Measurements from ENCODE around the gene HOMEZ.
"Not testable (repeated sequence)": the region's sequence is repeated elsewhere in the genome, so short reads cannot be mapped to it uniquely, and the experiment has no call there.

Gene HOMEZ

DNA sequence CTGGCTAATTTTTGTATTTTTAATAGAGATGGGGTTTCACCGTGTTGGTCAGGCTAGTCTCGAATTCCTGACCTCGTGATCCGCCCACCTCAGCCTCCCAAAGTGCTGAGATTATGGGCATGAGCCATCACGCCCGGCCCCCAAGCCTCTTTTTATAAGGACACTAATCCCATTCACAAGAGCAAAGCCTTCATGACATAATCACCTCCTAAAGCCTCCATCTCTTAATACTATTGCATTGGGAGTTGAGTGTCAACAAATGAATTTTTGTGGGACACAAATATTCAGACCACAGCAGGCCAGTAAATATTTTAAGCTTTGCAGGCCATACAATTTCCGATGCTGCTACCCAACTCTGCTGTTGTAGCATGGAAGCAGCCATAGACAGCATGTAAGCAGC lies 37.3 kb downstream of the HOMEZ start:
- TF ChIP-seq, protein P1, sequence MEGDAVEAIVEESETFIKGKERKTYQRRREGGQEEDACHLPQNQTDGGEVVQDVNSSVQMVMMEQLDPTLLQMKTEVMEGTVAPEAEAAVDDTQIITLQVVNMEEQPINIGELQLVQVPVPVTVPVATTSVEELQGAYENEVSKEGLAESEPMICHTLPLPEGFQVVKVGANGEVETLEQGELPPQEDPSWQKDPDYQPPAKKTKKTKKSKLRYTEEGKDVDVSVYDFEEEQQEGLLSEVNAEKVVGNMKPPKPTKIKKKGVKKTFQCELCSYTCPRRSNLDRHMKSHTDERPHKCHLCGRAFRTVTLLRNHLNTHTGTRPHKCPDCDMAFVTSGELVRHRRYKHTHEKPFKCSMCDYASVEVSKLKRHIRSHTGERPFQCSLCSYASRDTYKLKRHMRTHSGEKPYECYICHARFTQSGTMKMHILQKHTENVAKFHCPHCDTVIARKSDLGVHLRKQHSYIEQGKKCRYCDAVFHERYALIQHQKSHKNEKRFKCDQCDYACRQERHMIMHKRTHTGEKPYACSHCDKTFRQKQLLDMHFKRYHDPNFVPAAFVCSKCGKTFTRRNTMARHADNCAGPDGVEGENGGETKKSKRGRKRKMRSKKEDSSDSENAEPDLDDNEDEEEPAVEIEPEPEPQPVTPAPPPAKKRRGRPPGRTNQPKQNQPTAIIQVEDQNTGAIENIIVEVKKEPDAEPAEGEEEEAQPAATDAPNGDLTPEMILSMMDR (IDR thresholded peaks at IDR 0.05; ENCODE audit: low read depth, low read length, missing control alignments) = no peak
- no peak overlapping the region for H3K4me3 ChIP-seq (replicated peaks; ENCODE audit: low read depth, low read length)
- no peak for DNase-seq (ENCODE audit: extremely low read depth, low read depth)

DNA sequence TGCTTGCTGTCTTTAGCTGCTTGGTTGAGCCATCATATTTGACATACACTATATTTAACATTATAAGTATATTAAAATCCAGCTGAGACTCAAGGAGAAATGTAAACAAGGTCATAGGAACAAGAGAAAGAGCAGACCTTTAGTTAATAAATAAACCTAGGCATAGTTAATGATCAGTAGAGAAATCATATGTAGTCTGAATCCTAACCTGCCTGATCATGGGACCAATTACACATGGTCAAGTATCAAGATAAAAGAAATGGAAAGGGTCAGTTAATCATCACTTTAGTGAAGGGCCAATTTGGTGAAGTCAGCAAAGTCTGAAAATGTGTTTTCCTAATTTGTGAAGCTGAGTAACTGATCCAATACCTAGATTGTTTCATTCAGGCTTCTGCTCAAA lies 40.6 kb downstream of the HOMEZ start:
- DNase-seq (ENCODE audit: extremely low read depth, low read depth) = no peak
- no peak overlapping the region for H3K4me3 ChIP-seq (replicated peaks; ENCODE audit: low read depth, low read length)
- TF ChIP-seq, protein P1 (IDR thresholded peaks at IDR 0.05; ENCODE audit: low read depth, low read length, missing control alignments) = no peak

DNA sequence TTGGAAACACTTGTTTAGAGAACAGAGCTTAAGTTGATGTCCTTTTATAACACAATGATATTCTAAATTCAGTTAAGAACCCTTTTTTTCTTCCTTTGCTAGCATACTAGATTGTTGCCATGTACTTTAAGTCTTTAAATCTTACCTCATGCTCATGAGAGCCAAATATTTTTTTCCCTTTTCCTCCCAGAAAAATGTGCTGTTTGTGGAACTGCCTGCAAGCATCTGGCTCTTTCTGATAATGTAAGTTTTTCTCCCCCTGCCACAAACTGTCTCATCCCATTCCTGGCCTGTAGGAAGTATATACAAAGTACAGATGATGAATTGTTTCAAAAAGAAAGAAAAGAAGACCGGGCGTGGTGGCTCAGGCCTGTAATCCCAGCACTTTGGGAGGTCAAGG lies 42.9 kb downstream of the HOMEZ start:
- TF ChIP-seq, protein P1 (IDR thresholded peaks at IDR 0.05; ENCODE audit: low read depth, low read length, missing control alignments) = no peak
- H3K4me3 ChIP-seq (replicated peaks; ENCODE audit: low read depth, low read length) = no peak overlapping the region
- no peak for DNase-seq (ENCODE audit: extremely low read depth, low read depth)

DNA sequence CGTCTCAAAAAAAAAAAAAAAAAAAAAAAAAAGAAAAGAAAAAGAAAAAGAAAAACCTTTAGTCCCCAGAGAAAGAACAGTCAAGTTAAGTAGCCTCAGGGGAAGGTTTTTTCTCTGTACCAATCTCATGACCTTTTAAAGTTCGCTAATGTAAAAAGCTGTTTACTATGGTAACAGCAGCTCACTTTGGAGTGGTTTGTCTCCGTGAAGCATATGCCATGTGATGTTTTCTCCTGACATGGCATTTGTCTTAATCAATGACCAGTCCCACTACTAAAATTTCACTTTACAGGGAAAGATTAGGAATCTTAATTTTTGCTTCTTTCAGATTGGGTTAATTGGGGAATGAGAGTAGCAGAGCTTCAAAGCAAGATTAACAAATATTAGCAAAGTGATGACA lies 43.9 kb downstream of the HOMEZ start:
- TF ChIP-seq, protein P1 (IDR thresholded peaks at IDR 0.05; ENCODE audit: low read depth, low read length, missing control alignments) = no peak
- no peak for DNase-seq (ENCODE audit: extremely low read depth, low read depth)
- H3K4me3 ChIP-seq (replicated peaks; ENCODE audit: low read depth, low read length) = no peak overlapping the region

- DNase-seq (ENCODE audit: extremely low read depth, low read depth); H3K4me3 ChIP-seq (replicated peaks; ENCODE audit: low read depth, low read length): not testable (repeated sequence)
Measured at GRCh38 chr14:23241061-23241715, 44.7 kb downstream of the HOMEZ start.

GRCh38 chr14:23240661-23241060 lies 45.3 kb downstream of the HOMEZ start:
- DNase-seq (ENCODE audit: extremely low read depth, low read depth) = no peak
- TF ChIP-seq, protein P1 (IDR thresholded peaks at IDR 0.05; ENCODE audit: low read depth, low read length, missing control alignments) = no peak
- H3K4me3 ChIP-seq (replicated peaks; ENCODE audit: low read depth, low read length) = no peak overlapping the region

- DNase-seq (ENCODE audit: extremely low read depth, low read depth) = peak; percentile 25
- H3K4me3 ChIP-seq (replicated peaks; ENCODE audit: low read depth, low read length) = no peak within 1 kb of the TSS
- TF ChIP-seq, protein P1 (IDR thresholded peaks at IDR 0.05; ENCODE audit: low read depth, low read length, missing control alignments) = no peak
Measured at GRCh38 chr14:23237772-23238594, 47.9 kb downstream of the HOMEZ start, which contains the start of gene RNF212B. RNF212B (plus strand) TSS chr14:23237936; CDS start chr14:23240346, 2,410 bp downstream.

DNA sequence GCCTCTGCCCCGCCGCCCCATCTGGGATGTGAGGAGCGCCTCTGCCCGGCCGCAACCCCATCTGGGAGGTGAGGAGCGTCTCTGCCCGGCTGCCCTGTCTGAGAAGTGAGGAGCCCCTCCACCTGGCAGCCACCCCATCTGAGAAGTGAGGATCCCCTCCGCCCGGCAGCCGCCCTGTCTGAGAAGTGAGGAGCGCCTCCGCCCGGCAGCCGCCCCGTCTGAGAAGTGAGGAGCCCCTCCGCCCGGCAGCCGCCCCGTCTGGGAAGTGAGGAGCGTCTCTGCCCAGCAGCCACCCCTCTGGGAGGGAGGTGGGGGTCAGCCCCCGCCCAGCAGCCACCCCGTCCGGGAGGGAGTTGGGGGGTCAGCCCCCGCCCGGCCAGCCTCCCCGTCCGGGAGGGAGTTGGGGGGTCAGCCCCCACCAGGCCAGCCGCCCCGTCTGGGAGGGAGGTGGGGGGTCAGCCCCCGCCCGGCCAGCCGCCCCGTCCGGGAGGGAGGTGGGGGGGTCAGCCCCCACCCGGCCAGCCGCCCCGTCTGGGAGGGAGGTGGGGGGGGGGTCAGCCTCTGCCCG lies 53.6 kb downstream of the HOMEZ start:
- H3K4me3 ChIP-seq (replicated peaks; ENCODE audit: low read depth, low read length); DNase-seq (ENCODE audit: extremely low read depth, low read depth): not testable (repeated sequence)

All from HFF-Myc (cell line).